ENCODE data around the gene DDX6. TPM values are rescaled to one million over a fixed set of nuclear protein-coding genes. Genes with fewer than 3 reads are reported as not detected.

The DDX6 gene
- total and polyA plus RNA-seq, 2 of the 8 experiments (the other 6 are each of a cell fraction or from before 2014, with no cell fraction given), result 29.8 to 181 TPM

DNA sequence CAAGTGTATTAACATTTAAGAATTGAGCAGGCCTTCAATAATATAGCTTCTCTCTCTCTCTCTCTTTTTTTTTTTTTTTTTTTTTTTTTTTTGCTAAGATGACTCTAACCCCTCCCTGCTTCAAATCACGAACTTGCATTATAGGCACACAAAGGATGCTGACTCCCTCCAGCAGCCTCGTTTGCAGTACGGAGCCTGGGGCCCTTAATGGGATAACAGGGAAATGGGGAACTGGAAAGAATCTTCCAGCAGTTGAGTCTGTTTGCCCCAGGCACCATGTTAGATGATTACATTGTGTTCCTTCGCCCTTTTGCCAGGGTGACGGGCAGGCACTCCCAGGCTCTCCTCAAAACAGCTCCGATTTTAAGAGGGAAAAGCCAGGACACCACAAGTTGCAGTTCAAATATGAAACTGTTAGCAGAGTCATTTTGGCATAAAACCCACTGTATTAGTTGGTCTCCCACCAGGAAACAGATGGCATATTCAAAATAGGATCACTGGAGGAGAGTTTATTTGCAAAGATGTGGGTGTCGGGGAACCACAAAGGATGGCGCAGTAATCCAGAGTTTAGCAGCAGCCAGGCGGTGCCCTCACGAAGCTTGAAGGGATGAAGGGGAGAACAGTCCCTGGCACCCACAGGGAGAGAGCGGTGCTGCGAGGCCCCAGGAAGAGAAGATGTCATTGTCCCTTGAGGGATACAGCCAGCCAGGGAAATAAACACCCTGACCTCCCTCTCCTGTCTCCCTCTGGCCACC is 85.0 kb downstream of the DDX6 start (continued):
- TF ChIP-seq, protein P1, sequence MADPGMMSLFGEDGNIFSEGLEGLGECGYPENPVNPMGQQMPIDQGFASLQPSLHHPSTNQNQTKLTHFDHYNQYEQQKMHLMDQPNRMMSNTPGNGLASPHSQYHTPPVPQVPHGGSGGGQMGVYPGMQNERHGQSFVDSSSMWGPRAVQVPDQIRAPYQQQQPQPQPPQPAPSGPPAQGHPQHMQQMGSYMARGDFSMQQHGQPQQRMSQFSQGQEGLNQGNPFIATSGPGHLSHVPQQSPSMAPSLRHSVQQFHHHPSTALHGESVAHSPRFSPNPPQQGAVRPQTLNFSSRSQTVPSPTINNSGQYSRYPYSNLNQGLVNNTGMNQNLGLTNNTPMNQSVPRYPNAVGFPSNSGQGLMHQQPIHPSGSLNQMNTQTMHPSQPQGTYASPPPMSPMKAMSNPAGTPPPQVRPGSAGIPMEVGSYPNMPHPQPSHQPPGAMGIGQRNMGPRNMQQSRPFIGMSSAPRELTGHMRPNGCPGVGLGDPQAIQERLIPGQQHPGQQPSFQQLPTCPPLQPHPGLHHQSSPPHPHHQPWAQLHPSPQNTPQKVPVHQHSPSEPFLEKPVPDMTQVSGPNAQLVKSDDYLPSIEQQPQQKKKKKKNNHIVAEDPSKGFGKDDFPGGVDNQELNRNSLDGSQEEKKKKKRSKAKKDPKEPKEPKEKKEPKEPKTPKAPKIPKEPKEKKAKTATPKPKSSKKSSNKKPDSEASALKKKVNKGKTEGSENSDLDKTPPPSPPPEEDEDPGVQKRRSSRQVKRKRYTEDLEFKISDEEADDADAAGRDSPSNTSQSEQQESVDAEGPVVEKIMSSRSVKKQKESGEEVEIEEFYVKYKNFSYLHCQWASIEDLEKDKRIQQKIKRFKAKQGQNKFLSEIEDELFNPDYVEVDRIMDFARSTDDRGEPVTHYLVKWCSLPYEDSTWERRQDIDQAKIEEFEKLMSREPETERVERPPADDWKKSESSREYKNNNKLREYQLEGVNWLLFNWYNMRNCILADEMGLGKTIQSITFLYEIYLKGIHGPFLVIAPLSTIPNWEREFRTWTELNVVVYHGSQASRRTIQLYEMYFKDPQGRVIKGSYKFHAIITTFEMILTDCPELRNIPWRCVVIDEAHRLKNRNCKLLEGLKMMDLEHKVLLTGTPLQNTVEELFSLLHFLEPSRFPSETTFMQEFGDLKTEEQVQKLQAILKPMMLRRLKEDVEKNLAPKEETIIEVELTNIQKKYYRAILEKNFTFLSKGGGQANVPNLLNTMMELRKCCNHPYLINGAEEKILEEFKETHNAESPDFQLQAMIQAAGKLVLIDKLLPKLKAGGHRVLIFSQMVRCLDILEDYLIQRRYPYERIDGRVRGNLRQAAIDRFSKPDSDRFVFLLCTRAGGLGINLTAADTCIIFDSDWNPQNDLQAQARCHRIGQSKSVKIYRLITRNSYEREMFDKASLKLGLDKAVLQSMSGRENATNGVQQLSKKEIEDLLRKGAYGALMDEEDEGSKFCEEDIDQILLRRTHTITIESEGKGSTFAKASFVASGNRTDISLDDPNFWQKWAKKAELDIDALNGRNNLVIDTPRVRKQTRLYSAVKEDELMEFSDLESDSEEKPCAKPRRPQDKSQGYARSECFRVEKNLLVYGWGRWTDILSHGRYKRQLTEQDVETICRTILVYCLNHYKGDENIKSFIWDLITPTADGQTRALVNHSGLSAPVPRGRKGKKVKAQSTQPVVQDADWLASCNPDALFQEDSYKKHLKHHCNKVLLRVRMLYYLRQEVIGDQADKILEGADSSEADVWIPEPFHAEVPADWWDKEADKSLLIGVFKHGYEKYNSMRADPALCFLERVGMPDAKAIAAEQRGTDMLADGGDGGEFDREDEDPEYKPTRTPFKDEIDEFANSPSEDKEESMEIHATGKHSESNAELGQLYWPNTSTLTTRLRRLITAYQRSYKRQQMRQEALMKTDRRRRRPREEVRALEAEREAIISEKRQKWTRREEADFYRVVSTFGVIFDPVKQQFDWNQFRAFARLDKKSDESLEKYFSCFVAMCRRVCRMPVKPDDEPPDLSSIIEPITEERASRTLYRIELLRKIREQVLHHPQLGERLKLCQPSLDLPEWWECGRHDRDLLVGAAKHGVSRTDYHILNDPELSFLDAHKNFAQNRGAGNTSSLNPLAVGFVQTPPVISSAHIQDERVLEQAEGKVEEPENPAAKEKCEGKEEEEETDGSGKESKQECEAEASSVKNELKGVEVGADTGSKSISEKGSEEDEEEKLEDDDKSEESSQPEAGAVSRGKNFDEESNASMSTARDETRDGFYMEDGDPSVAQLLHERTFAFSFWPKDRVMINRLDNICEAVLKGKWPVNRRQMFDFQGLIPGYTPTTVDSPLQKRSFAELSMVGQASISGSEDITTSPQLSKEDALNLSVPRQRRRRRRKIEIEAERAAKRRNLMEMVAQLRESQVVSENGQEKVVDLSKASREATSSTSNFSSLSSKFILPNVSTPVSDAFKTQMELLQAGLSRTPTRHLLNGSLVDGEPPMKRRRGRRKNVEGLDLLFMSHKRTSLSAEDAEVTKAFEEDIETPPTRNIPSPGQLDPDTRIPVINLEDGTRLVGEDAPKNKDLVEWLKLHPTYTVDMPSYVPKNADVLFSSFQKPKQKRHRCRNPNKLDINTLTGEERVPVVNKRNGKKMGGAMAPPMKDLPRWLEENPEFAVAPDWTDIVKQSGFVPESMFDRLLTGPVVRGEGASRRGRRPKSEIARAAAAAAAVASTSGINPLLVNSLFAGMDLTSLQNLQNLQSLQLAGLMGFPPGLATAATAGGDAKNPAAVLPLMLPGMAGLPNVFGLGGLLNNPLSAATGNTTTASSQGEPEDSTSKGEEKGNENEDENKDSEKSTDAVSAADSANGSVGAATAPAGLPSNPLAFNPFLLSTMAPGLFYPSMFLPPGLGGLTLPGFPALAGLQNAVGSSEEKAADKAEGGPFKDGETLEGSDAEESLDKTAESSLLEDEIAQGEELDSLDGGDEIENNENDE (IDR thresholded peaks at IDR 0.05; ENCODE audit: insufficient replicate concordance, low read length), result no peak
- no peak for TF ChIP-seq EP300 (IDR thresholded peaks at IDR 0.05; ENCODE audit: borderline replicate concordance in 1 of 2, low read depth in 2 of 2, low read length in 2 of 2)
- TF ChIP-seq TAF1 (IDR thresholded peaks at IDR 0.05; ENCODE audit: low read depth, low read length), result no peak
- TF ChIP-seq KDM1A (IDR thresholded peaks at IDR 0.05; ENCODE audit: borderline replicate concordance, low read length), result no peak
- TF ChIP-seq SUZ12 (IDR thresholded peaks at IDR 0.05; ENCODE audit: low read length), result no peak
- TF ChIP-seq POU5F1 (IDR thresholded peaks at IDR 0.05; ENCODE audit: low read depth, low read length), result no peak
- no peak for TF ChIP-seq EGR1 (IDR thresholded peaks at IDR 0.05; ENCODE audit: borderline replicate concordance, low read depth, low read length)
- TF ChIP-seq TEAD4 (IDR thresholded peaks at IDR 0.05; ENCODE audit: low read depth, low read length), result no peak
- TF ChIP-seq CEBPB (IDR thresholded peaks at IDR 0.05; ENCODE audit: low read depth, low read length), result no peak
- TF ChIP-seq BRCA1 (IDR thresholded peaks at IDR 0.05; ENCODE audit: low read depth, low read length), result no peak
